A673 (cell line): ENCODE measurements around the gene TUBA8. TPM values are rescaled to one million over a fixed set of nuclear protein-coding genes. Genes with fewer than 3 reads are reported as not detected.

ENCODE experiments used
- BruUV-seq: library from RNA; stranded (reverse); fragments of 400-500 nt; replicated peaks from 2 replicates; lab custom pipeline; 2021; lab: Mats Ljungman, UMichigan
- CTCF ChIA-PET: fragments of 300-600 bp; sonication (Branson Sonifier 250); formaldehyde crosslinking; loops from one replicate; lab custom pipeline; 2022; ENCODE audit warnings: antibody characterized with exemption; lab: Charles Lee
- POLR2A ChIA-PET: fragments of 300-600 bp; sonication (Branson Sonifier 250); formaldehyde crosslinking; loops from one replicate; lab custom pipeline; 2022; ENCODE audit warnings: antibody characterized with exemption; ENCODE audit not compliant: low non-redundant PET; lab: Charles Lee
- DNase-seq: peaks from one replicate; pipeline ENCODE4 v3.0.0-alpha.2; 2015; ENCODE audit warnings: low spot score
- H3K27ac ChIP-seq: fragments of 200-600 bp; sonication (generic); 2 replicates; pipeline ENCODE4 v1.5.1; 2016; ENCODE audit warnings: mixed run types, low read depth, mild to moderate bottlenecking, mixed read lengths, antibody characterized with exemption, low read length; ENCODE audit not compliant: poor library complexity, severe bottlenecking
- H3K27me3 ChIP-seq: fragments of 200-600 bp; sonication (generic); replicated peaks from 2 replicates; pipeline ENCODE4 v1.6.1; 2017; ENCODE audit warnings: mixed run types, low read depth, mild to moderate bottlenecking, mixed read lengths, antibody characterized with exemption, low read length; ENCODE audit not compliant: insufficient read depth, poor library complexity
- H3K36me3 ChIP-seq: fragments of 200-600 bp; sonication (generic); 2 replicates; pipeline ENCODE4 v1.6.1; 2016; ENCODE audit warnings: mixed run types, mild to moderate bottlenecking, mixed read lengths, antibody characterized with exemption, low read length; ENCODE audit not compliant: insufficient read depth, poor library complexity, severe bottlenecking
- H3K4me1 ChIP-seq: fragments of 200-600 bp; sonication (generic); 2 replicates; pipeline ENCODE4 v1.6.1; 2017; ENCODE audit warnings: mixed run types, mild to moderate bottlenecking, mixed read lengths, antibody characterized with exemption, low read length; ENCODE audit not compliant: insufficient read depth, poor library complexity, severe bottlenecking
- H3K4me3 ChIP-seq: fragments of 200-600 bp; sonication (generic); 2 replicates; pipeline ENCODE4 v1.5.1; 2016; ENCODE audit warnings: low read depth, mixed run types, mild to moderate bottlenecking, mixed read lengths, low read length; ENCODE audit not compliant: poor library complexity, severe bottlenecking
- H3K9me3 ChIP-seq: fragments of 200-600 bp; sonication (generic); 2 replicates; pipeline ENCODE4 v1.6.1; 2016; ENCODE audit warnings: mixed run types, low read depth, mild to moderate bottlenecking, mixed read lengths, antibody characterized with exemption, low read length; ENCODE audit not compliant: poor library complexity, severe bottlenecking
- CTCF ChIP-seq: fragments of 300-800, 200-600 bp; sonication (generic); conservative IDR thresholded peaks from 2 replicates; pipeline ENCODE4 v1.5.1; 2017; ENCODE audit warnings: low read depth, mild to moderate bottlenecking, antibody characterized with exemption, low read length, moderate library complexity, mixed read lengths
- EZH2 ChIP-seq: fragments of 200-600 bp; sonication (generic); IDR thresholded peaks from 2 replicates; pipeline ENCODE4 v1.6.1; 2017; ENCODE audit warnings: borderline replicate concordance, low read depth, mild to moderate bottlenecking, mixed read lengths, antibody characterized with exemption, low read length; ENCODE audit not compliant: poor library complexity, severe bottlenecking
- intact Hi-C: fragments of 100-400 bp; cut with micrococcal nuclease; formaldehyde crosslinking; loops from one replicate; pipeline ENCODE4 v1.10.0; 2022; ENCODE audit not compliant: unreplicated experiment
- total RNA-seq: library from RNA; stranded (reverse); gene quantifications from 2 replicates; pipeline ENCODE4 v1.2.3, GENCODE V29; 2021

The TUBA8 gene
- total RNA-seq, 1 experiment from 2014 or later: 3.1 TPM

GRCh38 chr22:18078329-18079041 is 32.1 kb upstream of the TUBA8 start:
- H3K9me3 ChIP-seq: no peaks in the 10 kb centered on the region
- H3K27ac ChIP-seq: peak overlapping the region; percentile 70
- peaks cover 35% of the 10 kb centered on the region for H3K36me3 ChIP-seq
- ChIA-PET POLR2A (no interaction called here), CTCF (interaction anchor here (0.7 kb wide), 1 partner anchor 1367 kb away, joined by 3 read pairs; no protein-coding TSS in a partner anchor)
- TSS peak; percentile 31 for BruUV-seq
- peak overlapping the region; percentile 91 for H3K4me3 ChIP-seq
- no peak for TF ChIP-seq EZH2
- TF ChIP-seq CTCF: no peak
- no peaks in the 10 kb centered on the region for H3K27me3 ChIP-seq
- H3K4me1 ChIP-seq: peaks cover 19% of the 10 kb centered on the region
- peak; percentile 28 for DNase-seq
- intact Hi-C loops: loop anchor here (5.0 to 10.0 kb wide), 2 partner anchors 51 to 524 kb away; no protein-coding TSS in a partner anchor

GRCh38 chr22:18079706-18080233 is 30.8 kb upstream of the TUBA8 start:
- no peak for DNase-seq
- no peak overlapping the region for H3K4me3 ChIP-seq
- peaks cover 45% of the 10 kb centered on the region for H3K36me3 ChIP-seq
- H3K27me3 ChIP-seq: no peaks in the 10 kb centered on the region
- intact Hi-C loops: loop anchor here (5.0 to 10.0 kb wide), 2 partner anchors 52 to 525 kb away; no protein-coding TSS in a partner anchor
- peaks cover 19% of the 10 kb centered on the region for H3K4me1 ChIP-seq
- no TSS peak for BruUV-seq
- ChIA-PET CTCF (interaction anchor here (0.6 kb wide), 1 partner anchor 1271 kb away, joined by 3 read pairs; no protein-coding TSS in a partner anchor), POLR2A (interaction anchor here (0.5 kb wide), 1 partner anchor 826 kb away, joined by 3 read pairs; the partner anchor contains the start of gene DGCR6)
- no peaks in the 10 kb centered on the region for H3K9me3 ChIP-seq
- TF ChIP-seq CTCF (no peak), EZH2 (no peak)
- no peak overlapping the region for H3K27ac ChIP-seq

GRCh38 chr22:18081416-18081815 is 29.2 kb upstream of the TUBA8 start:
- peaks cover 56% of the 10 kb centered on the region for H3K36me3 ChIP-seq
- H3K4me1 ChIP-seq: peaks cover 16% of the 10 kb centered on the region
- no peak overlapping the region for H3K27ac ChIP-seq
- ChIA-PET POLR2A (no interaction called here), CTCF (no interaction called here)
- H3K27me3 ChIP-seq: no peaks in the 10 kb centered on the region
- no peak for TF ChIP-seq CTCF
- TF ChIP-seq EZH2: no peak
- no peak for DNase-seq
- no peak overlapping the region for H3K4me3 ChIP-seq
- no TSS peak for BruUV-seq
- intact Hi-C loops: no loop called here
- no peaks in the 10 kb centered on the region for H3K9me3 ChIP-seq
